Lower leg skin (tissue), 3 donors: Measurements from ENCODE around the gene SDK2.

ENCODE experiments used
- CTCF ChIP-seq, 3 donors: fragments of 450-650 bp; IDR thresholded peaks; one replicate each; pipeline ENCODE4 v1.5.1; 2016; ENCODE audit warnings: antibody characterized with exemption in 3 of 3, mild to moderate bottlenecking in 3 of 3, moderate library complexity in 2 of 3
- POLR2A ChIP-seq, 2 donors: fragments of 450-650 bp; IDR thresholded peaks; one replicate each; pipeline ENCODE4 v1.6.1; 2016 to 2017; ENCODE audit warnings: antibody characterized with exemption in 2 of 2, mild to moderate bottlenecking in 1 of 2, moderate library complexity in 1 of 2

GRCh38 chr17:73335591-73336407 lies 308.4 kb downstream of the SDK2 start:
- TF ChIP-seq CTCF (IDR thresholded peaks at IDR 0.05) (no peak), POLR2A (IDR thresholded peaks at IDR 0.05) (no peak)
